GM18517 (cell line): ENCODE measurements around the gene PDLIM1.
"Not testable (repeated sequence)": the region's sequence is repeated elsewhere in the genome, so short reads cannot be mapped to it uniquely, and the experiment has no call there.

Source experiments
- ATAC-seq: cut with Tn5 transposase; IDR thresholded peaks from one replicate; pipeline ENCODE4 v1.9.1; 2021; ENCODE audit warnings: mild to moderate bottlenecking, moderate library complexity; ENCODE audit not compliant: unreplicated experiment

PDLIM1 gene

DNA sequence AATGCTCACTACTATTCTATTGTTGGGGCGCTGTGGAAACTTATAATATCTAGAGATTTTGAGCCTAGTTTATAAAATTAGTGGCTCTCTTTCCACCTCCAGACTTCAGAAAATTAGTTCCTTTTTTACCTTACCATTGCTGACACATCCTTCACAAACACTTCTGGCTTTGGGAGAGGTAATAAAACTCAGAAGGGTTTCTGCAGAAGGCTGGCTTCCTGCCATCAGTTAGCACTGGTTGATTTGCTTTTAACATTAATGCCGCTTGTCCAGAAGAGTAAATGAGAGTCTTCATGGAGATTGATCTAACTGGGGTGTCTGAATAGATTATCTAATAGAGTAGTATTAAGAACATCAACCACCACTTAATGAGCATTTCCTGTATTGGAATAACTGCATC is 76.4 kb downstream of the PDLIM1 start:
- ATAC-seq = no peak

- no peak for ATAC-seq
Observed at GRCh38 chr10:95211606-95212279, 79.1 kb downstream of the PDLIM1 start.

DNA sequence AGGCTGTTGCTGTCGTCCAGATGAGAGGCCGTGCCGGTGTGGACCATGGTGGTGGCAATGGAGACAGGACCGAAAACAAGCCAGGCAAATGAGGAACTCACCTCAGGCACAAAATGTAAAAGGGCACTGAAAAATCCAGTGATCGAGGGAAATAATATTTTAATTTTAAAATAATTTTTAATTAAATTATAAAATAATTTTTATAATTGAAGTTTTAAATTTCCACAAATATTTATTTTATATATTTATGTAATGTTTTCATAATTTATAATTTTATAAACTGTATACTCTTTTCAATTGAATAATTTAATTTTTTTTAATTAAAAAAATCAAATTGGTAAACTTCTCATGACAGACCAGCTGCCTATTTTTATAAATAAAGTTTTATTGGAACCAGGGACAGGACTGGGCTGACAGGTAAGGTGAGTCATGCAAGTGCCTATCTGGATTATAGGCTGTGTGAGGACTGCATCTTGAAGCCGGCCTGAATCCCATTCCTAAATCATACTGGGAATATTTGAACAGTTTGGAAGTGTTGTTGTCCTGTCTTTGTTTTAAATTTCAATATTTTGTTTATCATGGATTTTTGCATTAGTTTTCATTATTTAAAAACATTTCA is 81.2 kb downstream of the PDLIM1 start:
- ATAC-seq = no peak

- no peak for ATAC-seq
Observed at GRCh38 chr10:95208702-95209391, 82.0 kb downstream of the PDLIM1 start.

DNA sequence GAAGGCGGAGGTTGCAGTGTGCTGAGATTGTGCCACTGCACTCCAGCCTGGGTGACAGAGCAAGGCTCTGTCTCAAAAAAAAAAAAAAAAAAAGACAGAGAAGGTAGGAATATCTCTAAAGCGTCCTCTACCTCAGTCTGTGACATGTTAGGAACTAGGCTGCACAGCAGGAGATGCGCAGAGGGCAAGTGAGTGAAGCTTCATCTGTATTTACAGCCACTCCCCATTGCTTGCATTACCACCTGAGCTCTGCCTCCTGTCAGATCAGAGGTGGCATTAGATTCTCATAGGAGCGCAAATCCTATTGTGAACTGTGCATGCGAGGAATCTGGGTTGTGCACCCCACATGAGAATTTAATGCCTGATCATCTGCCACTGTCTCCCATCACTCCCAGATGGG is 87.9 kb downstream of the PDLIM1 start:
- ATAC-seq = not testable (repeated sequence)

GRCh38 chr10:95201736-95202135 is 89.1 kb downstream of the PDLIM1 start:
- ATAC-seq = no peak

- ATAC-seq = no peak
Observed at GRCh38 chr10:95196046-95196445, 94.8 kb downstream of the PDLIM1 start.

DNA sequence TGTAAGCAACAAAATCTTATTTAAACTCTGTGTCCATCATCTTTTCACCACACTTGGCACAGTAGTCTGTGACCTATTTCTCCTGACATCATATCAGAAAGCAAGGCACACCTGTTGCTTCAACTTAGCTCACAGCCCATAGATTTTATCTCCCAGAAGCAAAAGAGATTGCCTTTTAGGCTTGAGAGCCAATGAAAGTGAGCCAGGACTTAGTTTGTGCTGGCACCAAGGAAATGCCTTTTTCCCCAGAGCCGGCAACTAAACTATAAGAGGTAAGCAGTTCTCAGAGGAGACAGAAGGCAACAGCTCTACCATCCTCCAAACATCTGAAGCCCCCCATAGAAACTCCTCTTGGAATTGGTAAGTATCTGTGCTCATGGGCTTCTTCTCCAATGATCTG is 96.9 kb downstream of the PDLIM1 start, which contains the start of gene ACSM6:
ACSM6 (plus strand) TSS at position 295 of the 400 bp plus-strand sequence. CDS start 248 bp downstream, outside the sequence.
- ATAC-seq = no peak

- ATAC-seq = no peak
Observed at GRCh38 chr10:95188593-95188992, 102.2 kb downstream of the PDLIM1 start.

DNA sequence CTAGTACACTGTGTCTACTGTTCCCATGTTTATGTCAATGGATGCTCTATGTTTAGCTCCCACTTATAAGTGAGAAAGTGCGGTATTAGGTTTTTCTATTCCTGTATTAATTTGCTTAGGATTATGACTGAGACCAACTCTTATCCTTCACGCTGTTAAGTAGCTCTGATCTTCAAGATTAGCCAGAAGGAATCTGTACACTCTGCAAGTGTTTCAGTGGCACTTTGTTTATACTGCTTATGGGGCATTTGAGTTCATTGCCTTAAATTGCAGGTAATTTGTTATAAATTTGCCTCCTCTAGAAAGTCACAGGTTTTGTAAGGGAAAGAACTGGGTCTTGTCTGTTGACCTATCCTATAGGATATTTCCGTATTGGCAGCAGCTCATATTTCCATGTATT is 103.2 kb downstream of the PDLIM1 start:
- no peak for ATAC-seq
